Measurements from ENCODE around the gene CTNND2.

- TF ChIP-seq SP2 (tag by site-specific recombination; IDR thresholded peaks at IDR 0.05) (no peak), CTCF (tag by site-specific recombination; IDR thresholded peaks at IDR 0.05) (no peak), HOXA7 (CRISPR knock-in tag; IDR thresholded peaks at IDR 0.05; ENCODE audit: borderline replicate concordance) (no peak), REST (tag by site-specific recombination; IDR thresholded peaks at IDR 0.05) (no peak)
Observed at GRCh38 chr5:11792621-11793020, 111.6 kb downstream of the CTNND2 start.
